SK-N-MC (cell line): Measurements from ENCODE around the gene NEDD1.

Experiments
- EZH2 ChIP-seq: fragments of 200-600 bp; sonication (generic); IDR thresholded peaks from one replicate; pipeline ENCODE4 v1.6.1; 2017; ENCODE audit warnings: antibody characterized with exemption
- POLR2AphosphoS5 ChIP-seq: IDR thresholded peaks from 2 replicates; pipeline ENCODE4 v1.6.1; 2012; ENCODE audit warnings: mild to moderate bottlenecking, low read depth, low read length, borderline replicate concordance

GRCh38 chr12:96897421-96897820 lies 9.6 kb upstream of the NEDD1 start:
- TF ChIP-seq POLR2AphosphoS5: no peak
- no peak for TF ChIP-seq EZH2
